ENCODE results near the gene EEF2K.

DNA sequence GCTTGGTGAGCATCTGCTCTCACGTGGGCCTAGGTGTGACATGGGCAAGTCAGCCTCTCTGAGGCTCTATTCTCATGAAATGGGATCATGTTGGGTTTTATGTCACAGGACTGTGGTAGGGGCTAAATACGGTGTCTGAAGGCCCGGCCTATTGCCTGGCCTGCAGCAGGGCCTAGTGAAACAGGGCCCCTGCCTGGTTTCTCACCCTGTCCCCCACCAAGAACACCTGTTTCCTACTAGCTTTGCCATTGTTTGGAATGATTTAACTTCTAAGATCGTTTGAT, 120.2 kb downstream of the EEF2K start:
- TF ChIP-seq, protein P1, sequence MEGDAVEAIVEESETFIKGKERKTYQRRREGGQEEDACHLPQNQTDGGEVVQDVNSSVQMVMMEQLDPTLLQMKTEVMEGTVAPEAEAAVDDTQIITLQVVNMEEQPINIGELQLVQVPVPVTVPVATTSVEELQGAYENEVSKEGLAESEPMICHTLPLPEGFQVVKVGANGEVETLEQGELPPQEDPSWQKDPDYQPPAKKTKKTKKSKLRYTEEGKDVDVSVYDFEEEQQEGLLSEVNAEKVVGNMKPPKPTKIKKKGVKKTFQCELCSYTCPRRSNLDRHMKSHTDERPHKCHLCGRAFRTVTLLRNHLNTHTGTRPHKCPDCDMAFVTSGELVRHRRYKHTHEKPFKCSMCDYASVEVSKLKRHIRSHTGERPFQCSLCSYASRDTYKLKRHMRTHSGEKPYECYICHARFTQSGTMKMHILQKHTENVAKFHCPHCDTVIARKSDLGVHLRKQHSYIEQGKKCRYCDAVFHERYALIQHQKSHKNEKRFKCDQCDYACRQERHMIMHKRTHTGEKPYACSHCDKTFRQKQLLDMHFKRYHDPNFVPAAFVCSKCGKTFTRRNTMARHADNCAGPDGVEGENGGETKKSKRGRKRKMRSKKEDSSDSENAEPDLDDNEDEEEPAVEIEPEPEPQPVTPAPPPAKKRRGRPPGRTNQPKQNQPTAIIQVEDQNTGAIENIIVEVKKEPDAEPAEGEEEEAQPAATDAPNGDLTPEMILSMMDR (IDR thresholded peaks at IDR 0.05), result no peak
- no peak for TF ChIP-seq POLR2A (IDR thresholded peaks at IDR 0.05)

Measured in tibial nerve (tissue), 3 donors.